Measurements from ENCODE around the gene SAMD4B.

SAMD4B gene

GRCh38 chr19:39356073-39356472, 13.9 kb downstream of the SAMD4B start:
- H3K4me3 ChIP-seq: no peak overlapping the region
- no peak for DNase-seq (ENCODE audit: low spot score)
- H3K27ac ChIP-seq: no peak overlapping the region
- no peak for TF ChIP-seq CTCF (IDR thresholded peaks at IDR 0.05)

- Histone ChIP-seq H3K27ac (no peak overlapping the region), H3K4me3 (no peak overlapping the region)
- no peak for TF ChIP-seq CTCF (IDR thresholded peaks at IDR 0.05)
- DNase-seq (ENCODE audit: low spot score): no peak
Observed at GRCh38 chr19:39356647-39357046, 14.4 kb downstream of the SAMD4B start.

GRCh38 chr19:39359026-39359425, 16.8 kb downstream of the SAMD4B start:
- H3K27ac ChIP-seq: no peak overlapping the region
- no peak for TF ChIP-seq CTCF (IDR thresholded peaks at IDR 0.05)
- DNase-seq (ENCODE audit: low spot score): no peak
- H3K4me3 ChIP-seq: no peak overlapping the region

GRCh38 chr19:39360599-39360998, 18.4 kb downstream of the SAMD4B start:
- Histone ChIP-seq H3K27ac (peak overlapping the region in 1 of 2 donors; percentile 86), H3K4me3 (no peak overlapping the region)
- TF ChIP-seq CTCF (IDR thresholded peaks at IDR 0.05): no peak
- no peak for DNase-seq (ENCODE audit: low spot score)

- no peak for TF ChIP-seq CTCF (IDR thresholded peaks at IDR 0.05)
- Histone ChIP-seq H3K4me3 (no peak overlapping the region), H3K27ac (peak overlapping the region in 1 of 2 donors; percentile 86)
- no peak for DNase-seq (ENCODE audit: low spot score)
Observed at GRCh38 chr19:39362682-39363657, 20.7 kb downstream of the SAMD4B start.

- no peak for DNase-seq (ENCODE audit: low spot score)
- TF ChIP-seq CTCF (IDR thresholded peaks at IDR 0.05): no peak
- H3K4me3 ChIP-seq: no peak overlapping the region
- peak overlapping the region in 1 of 2 donors; percentile 86 for H3K27ac ChIP-seq
Observed at GRCh38 chr19:39363901-39364457, 21.8 kb downstream of the SAMD4B start.
